Neural progenitor cell (in vitro differentiated cells): ENCODE results near the gene DCLRE1C. TPM values are rescaled to one million over a fixed set of nuclear protein-coding genes. Genes with fewer than 3 reads are reported as not detected.

Experiments used
- DNase-seq: peaks from one replicate; pipeline ENCODE4 v3.0.0-alpha.2; 2016; ENCODE audit warnings: low spot score
- H2AFZ ChIP-seq: fragments of 200-600 bp; sonication (generic); replicated peaks from 2 replicates; pipeline ENCODE4 v1.6.1; 2016; ENCODE audit warnings: antibody characterized with exemption
- H3F3A ChIP-seq: fragments of 200-600 bp; sonication (generic); 2 replicates; pipeline ENCODE4 v1.6.1; 2016; ENCODE audit warnings: antibody characterized with exemption, low read depth
- H3K27ac ChIP-seq: fragments of 200-600 bp; sonication (generic); 2 replicates; pipeline ENCODE4 v1.5.1; 2016; ENCODE audit warnings: mild to moderate bottlenecking
- H3K27me3 ChIP-seq: fragments of 200-600 bp; sonication (generic); 2 replicates; pipeline ENCODE4 v1.6.1; 2016; ENCODE audit warnings: mild to moderate bottlenecking, moderate library complexity
- H3K36me3 ChIP-seq: fragments of 200-600 bp; sonication (generic); 2 replicates; pipeline ENCODE4 v1.5.1; 2016
- H3K4me1 ChIP-seq: fragments of 200-600 bp; sonication (generic); 2 replicates; pipeline ENCODE4 v1.6.1; 2016; ENCODE audit warnings: mixed run types
- H3K4me2 ChIP-seq: fragments of 200-600 bp; sonication (generic); 2 replicates; pipeline ENCODE4 v1.6.1; 2016
- H3K4me3 ChIP-seq: fragments of 200-600 bp; sonication (generic); 2 replicates; pipeline ENCODE4 v1.5.1; 2016
- H3K79me2 ChIP-seq: fragments of 200-600 bp; sonication (generic); 2 replicates; pipeline ENCODE4 v1.6.1; 2016; ENCODE audit warnings: low read depth
- H3K9ac ChIP-seq: fragments of 200-600 bp; sonication (generic); 2 replicates; pipeline ENCODE4 v1.6.1; 2016
- H3K9me3 ChIP-seq: fragments of 200-600 bp; sonication (generic); 2 replicates; pipeline ENCODE4 v1.5.1; 2016; ENCODE audit warnings: low read depth
- H4K20me1 ChIP-seq: fragments of 200-600 bp; sonication (generic); 2 replicates; pipeline ENCODE4 v1.6.1; 2016; ENCODE audit warnings: low read depth
- H3K27ac Mint-ChIP-seq: 3 replicates; pipeline ENCODE4 v1.8.0; 2021; ENCODE audit warnings: mixed read lengths
- H3K27me3 Mint-ChIP-seq: 2 replicates; pipeline ENCODE4 v1.8.0; 2022; ENCODE audit warnings: low read depth, mild to moderate bottlenecking, inconsistent platforms, moderate library complexity, mixed read lengths; ENCODE audit not compliant: insufficient read depth
- H3K36me3 Mint-ChIP-seq: 3 replicates; pipeline ENCODE4 v1.8.0; 2021; ENCODE audit warnings: mixed read lengths
- H3K4me1 Mint-ChIP-seq: 3 replicates; pipeline ENCODE4 v1.8.0; 2021; ENCODE audit warnings: mixed read lengths
- H3K4me3 Mint-ChIP-seq: 3 replicates; pipeline ENCODE4 v1.8.0; 2021; ENCODE audit warnings: mild to moderate bottlenecking, moderate library complexity, mixed read lengths
- H3K9me3 Mint-ChIP-seq: 3 replicates; pipeline ENCODE4 v1.8.0; 2020; ENCODE audit warnings: mixed read lengths
- CTCF ChIP-seq: fragments of 200-600 bp; sonication (generic); IDR thresholded peaks from 2 replicates; pipeline ENCODE4 v1.5.1; 2017; ENCODE audit warnings: antibody characterized with exemption, mild to moderate bottlenecking
- EZH2 ChIP-seq: fragments of 200-600 bp; sonication (generic); IDR thresholded peaks from 2 replicates; pipeline ENCODE4 v1.6.1; 2017; ENCODE audit warnings: antibody characterized with exemption, mild to moderate bottlenecking, moderate library complexity
- EZH2phosphoT487 ChIP-seq: fragments of 200-600 bp; sonication (generic); IDR thresholded peaks from 2 replicates; pipeline ENCODE4 v1.6.1; 2017; ENCODE audit warnings: antibody characterized with exemption
- total RNA-seq: library from RNA; depleted of rRNA; stranded (reverse); fragments of >200 nt; gene quantifications from 2 replicates; pipeline ENCODE4 v1.2.3, GENCODE V29; 2015; ENCODE audit warnings: low replicate concordance

DCLRE1C gene
- total RNA-seq, 1 donor from 2014 or later: 4.5 TPM

GRCh38 chr10:14859775-14860174, 94.1 kb downstream of the DCLRE1C start:
- H3K36me3 Mint-ChIP-seq: peaks cover 14% of the 10 kb centered on the region
- TF ChIP-seq EZH2phosphoT487 (no peak), CTCF (no peak), EZH2 (no peak)

GRCh38 chr10:14859043-14859442, 94.9 kb downstream of the DCLRE1C start:
- no peaks in the 10 kb centered on the region for H3K9me3 ChIP-seq
- TF ChIP-seq CTCF: no peak
- no peak for TF ChIP-seq EZH2
- no peak for TF ChIP-seq EZH2phosphoT487
- H3K27me3 Mint-ChIP-seq: no peaks in the 10 kb centered on the region
- no peaks in the 10 kb centered on the region for H3F3A ChIP-seq
- no peak overlapping the region for H3K4me3 Mint-ChIP-seq
- no peak overlapping the region for H3K4me3 ChIP-seq
- no peak overlapping the region for H2AFZ ChIP-seq
- H3K4me1 ChIP-seq: peaks cover 11% of the 10 kb centered on the region
- H3K27me3 ChIP-seq: no peaks in the 10 kb centered on the region
- peaks cover 14% of the 10 kb centered on the region for H3K4me1 Mint-ChIP-seq
- H3K36me3 ChIP-seq: no peaks in the 10 kb centered on the region
- H3K79me2 ChIP-seq: no peaks in the 10 kb centered on the region
- no peak overlapping the region for H3K27ac ChIP-seq
- peaks cover 4% of the 10 kb centered on the region for H4K20me1 ChIP-seq
- no peaks in the 10 kb centered on the region for H3K9me3 Mint-ChIP-seq
- DNase-seq: no peak
- peak overlapping the region; percentile 11 for H3K4me2 ChIP-seq
- no peak overlapping the region for H3K27ac Mint-ChIP-seq
- H3K36me3 Mint-ChIP-seq: peaks cover 16% of the 10 kb centered on the region
- H3K9ac ChIP-seq: no peak overlapping the region

More at GRCh38 chr10:14859775-14860174, 94.1 kb downstream of the DCLRE1C start:
- Histone ChIP-seq H3K9ac (no peak overlapping the region), H3K79me2 (no peaks in the 10 kb centered on the region), H3K9me3 (no peaks in the 10 kb centered on the region), H3K27me3 (no peaks in the 10 kb centered on the region), H3K27ac (no peak overlapping the region), H4K20me1 (peaks cover 4% of the 10 kb centered on the region), H3K36me3 (no peaks in the 10 kb centered on the region), H2AFZ (no peak overlapping the region), H3K4me2 (no peak overlapping the region), H3K4me3 (no peak overlapping the region), H3F3A (no peaks in the 10 kb centered on the region), H3K4me1 (peaks cover 11% of the 10 kb centered on the region)
- no peak overlapping the region for H3K27ac Mint-ChIP-seq
- no peaks in the 10 kb centered on the region for H3K9me3 Mint-ChIP-seq
- no peak for DNase-seq
- no peak overlapping the region for H3K4me3 Mint-ChIP-seq
- peaks cover 14% of the 10 kb centered on the region for H3K4me1 Mint-ChIP-seq
- no peaks in the 10 kb centered on the region for H3K27me3 Mint-ChIP-seq

DNA sequence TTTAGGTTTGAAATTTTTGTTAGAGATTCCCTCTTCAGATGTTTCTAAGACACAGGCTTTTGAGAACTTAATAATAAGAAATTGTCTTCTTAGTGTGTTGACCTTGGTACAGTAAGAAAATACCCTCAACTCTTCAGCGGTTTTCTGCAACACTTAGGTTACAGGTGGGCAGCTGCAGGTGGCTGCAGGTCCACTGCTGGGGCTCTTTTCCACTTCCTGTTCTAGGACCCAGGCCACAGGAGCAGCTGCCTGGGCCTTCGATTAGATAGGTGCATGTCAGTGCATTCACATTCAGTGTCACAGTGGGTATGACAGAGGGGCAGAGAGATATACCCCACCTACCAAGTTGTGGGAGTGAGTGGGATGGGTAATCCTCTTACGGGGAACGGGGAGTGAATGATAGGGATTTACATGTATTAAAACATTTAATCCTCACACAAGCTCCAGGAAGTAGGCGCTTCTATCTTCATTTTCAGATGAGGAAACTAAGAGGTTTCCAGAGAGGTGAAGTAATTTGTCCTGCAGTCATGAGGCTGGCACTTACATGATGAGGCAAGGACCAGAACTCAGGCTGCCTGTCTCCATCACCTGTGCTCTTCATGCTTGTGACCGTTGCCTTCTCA, 95.4 kb downstream of the DCLRE1C start:
- Histone ChIP-seq H3K4me1 (peaks cover 11% of the 10 kb centered on the region), H3K4me2 (no peak overlapping the region), H3K9me3 (no peaks in the 10 kb centered on the region), H4K20me1 (peaks cover 4% of the 10 kb centered on the region), H3K36me3 (no peaks in the 10 kb centered on the region), H3K27me3 (no peaks in the 10 kb centered on the region), H3K27ac (no peak overlapping the region), H3K9ac (no peak overlapping the region), H3K4me3 (no peak overlapping the region), H3F3A (no peaks in the 10 kb centered on the region), H3K79me2 (no peaks in the 10 kb centered on the region), H2AFZ (no peak overlapping the region)
- Mint-ChIP-seq H3K4me1 (peaks cover 14% of the 10 kb centered on the region), H3K9me3 (no peaks in the 10 kb centered on the region), H3K27me3 (no peaks in the 10 kb centered on the region), H3K4me3 (no peak overlapping the region), H3K36me3 (peaks cover 13% of the 10 kb centered on the region), H3K27ac (no peak overlapping the region)
- TF ChIP-seq EZH2phosphoT487: no peak
- no peak for TF ChIP-seq EZH2
- no peak for TF ChIP-seq CTCF
- peak; percentile 50 for DNase-seq
